ENCODE measurements around the gene OR10T2.
"Not testable (repeated sequence)": the region's sequence is repeated elsewhere in the genome, so short reads cannot be mapped to it uniquely, and the experiment has no call there.

OR10T2 gene, protein sequence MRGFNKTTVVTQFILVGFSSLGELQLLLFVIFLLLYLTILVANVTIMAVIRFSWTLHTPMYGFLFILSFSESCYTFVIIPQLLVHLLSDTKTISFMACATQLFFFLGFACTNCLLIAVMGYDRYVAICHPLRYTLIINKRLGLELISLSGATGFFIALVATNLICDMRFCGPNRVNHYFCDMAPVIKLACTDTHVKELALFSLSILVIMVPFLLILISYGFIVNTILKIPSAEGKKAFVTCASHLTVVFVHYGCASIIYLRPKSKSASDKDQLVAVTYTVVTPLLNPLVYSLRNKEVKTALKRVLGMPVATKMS

DNA sequence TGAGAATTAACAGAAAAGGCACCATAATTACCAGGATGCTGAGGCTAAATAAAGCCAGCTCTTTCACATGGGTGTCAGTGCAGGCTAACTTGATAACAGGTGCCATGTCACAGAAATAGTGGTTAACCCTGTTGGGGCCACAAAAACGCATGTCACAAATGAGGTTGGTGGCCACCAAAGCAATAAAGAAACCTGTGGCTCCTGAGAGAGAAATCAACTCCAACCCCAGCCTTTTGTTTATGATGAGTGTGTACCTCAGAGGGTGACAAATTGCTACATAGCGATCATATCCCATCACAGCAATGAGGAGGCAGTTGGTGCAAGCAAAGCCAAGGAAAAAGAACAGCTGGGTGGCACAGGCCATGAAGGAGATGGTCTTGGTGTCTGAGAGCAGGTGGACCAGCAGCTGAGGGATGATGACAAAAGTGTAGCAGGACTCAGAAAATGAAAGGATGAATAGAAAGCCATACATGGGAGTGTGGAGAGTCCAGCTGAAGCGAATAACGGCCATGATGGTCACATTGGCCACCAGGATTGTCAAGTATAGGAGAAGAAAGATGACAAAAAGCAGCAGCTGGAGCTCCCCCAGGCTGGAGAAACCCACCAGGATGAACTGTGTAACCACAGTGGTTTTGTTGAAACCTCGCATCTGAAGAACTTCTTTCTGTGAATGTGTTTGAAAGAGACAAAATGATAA, at the start of gene OR10T2:
Gene OR10T2, minus strand, starts transcription at position 649 of the 697 bp plus-strand sequence. Its CDS starts 0 bp downstream, at position 649.
- FAIRE-seq: peak; percentile 15
- no peak for DNase-seq (ENCODE audit: extremely low spot score, insufficient read length, low read depth)

DNA sequence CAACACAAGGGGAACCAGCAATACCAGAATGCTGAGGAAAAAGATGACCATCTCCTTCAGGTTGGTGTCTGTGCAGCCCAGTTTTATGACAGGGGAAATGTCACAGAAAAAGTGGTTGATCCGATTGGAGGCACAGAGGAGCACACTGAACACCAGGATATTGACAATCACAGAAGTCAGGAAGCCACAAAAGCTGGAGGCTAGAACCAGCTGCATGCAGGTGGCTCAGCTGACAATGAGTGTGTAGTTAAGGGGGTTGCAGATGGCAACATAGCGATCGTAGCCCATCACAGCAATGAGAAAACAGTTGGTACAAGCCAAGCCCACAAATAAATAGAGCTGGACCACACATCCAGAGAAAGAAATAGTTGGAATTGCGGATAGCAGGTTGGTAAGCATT, 46.1 kb upstream of the OR10T2 start:
- FAIRE-seq (no peak), DNase-seq (ENCODE audit: extremely low spot score, insufficient read length, low read depth) (no peak)

DNA sequence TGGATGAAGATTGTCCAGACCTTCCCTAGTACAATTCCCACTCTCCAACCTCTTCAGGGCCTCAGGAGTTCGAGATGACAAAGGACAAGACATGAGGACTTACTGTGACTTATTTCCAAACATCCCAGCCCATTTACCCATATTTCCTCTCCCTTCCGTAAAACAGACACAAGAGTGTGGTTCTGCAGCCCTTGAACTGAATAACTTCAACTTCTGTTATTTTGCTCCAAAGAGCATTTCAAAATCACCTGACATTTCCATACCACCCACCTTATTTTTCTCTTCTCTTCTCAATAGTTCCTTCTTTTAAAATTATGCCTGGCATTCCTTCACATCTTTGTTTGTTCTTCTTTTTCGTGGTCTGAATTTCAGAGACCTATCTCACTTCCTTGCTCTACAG, 35.5 kb upstream of the OR10T2 start:
- DNase-seq (ENCODE audit: extremely low spot score, insufficient read length, low read depth): no peak
- FAIRE-seq: no peak

DNA sequence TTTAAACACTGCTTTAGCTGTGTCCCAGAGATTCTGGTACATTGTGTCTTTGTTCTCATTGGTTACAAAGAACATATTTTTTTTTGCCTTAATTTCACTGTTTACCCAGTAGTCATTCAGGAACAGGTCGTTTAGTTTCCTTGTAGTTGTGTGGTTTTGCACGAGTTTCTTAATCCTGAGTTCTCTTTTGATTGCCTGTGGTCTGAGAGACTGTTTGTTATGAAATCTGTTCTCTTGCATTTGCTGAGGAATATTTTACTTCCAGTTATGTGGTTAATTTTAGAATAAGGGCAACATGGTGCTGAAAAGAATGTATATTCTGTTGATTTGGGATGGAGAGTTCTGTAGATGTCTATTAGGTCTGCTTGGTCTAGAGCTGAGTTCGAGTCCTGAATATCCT, 30.9 kb upstream of the OR10T2 start:
- DNase-seq (ENCODE audit: extremely low spot score, insufficient read length, low read depth); FAIRE-seq: not testable (repeated sequence)

DNA sequence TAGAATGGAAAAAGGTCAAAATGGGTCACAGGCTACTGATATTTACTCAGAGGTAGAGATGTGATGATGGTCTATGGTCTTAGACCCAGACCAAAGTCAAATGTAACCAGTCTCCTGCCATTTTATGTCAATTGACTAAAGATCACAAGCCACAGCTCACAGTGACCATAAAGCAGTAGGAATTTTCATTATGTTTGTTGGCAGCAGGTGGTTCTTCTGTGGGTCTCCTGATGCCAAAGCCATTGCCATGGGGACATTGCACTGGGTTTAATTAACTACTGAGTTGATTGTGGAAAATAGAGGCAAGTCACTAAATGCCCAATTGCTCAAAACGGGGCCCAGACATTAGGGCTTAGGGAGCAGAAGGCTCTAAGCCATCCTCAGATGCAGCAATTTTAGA, 26.9 kb upstream of the OR10T2 start, which contains the start of gene OR10K2:
Gene OR10K2, minus strand, starts transcription at position 101 of the 400 bp plus-strand sequence. CDS start 5,371 bp downstream, outside the sequence.
- FAIRE-seq (no peak), DNase-seq (ENCODE audit: extremely low spot score, insufficient read length, low read depth) (no peak)

DNA sequence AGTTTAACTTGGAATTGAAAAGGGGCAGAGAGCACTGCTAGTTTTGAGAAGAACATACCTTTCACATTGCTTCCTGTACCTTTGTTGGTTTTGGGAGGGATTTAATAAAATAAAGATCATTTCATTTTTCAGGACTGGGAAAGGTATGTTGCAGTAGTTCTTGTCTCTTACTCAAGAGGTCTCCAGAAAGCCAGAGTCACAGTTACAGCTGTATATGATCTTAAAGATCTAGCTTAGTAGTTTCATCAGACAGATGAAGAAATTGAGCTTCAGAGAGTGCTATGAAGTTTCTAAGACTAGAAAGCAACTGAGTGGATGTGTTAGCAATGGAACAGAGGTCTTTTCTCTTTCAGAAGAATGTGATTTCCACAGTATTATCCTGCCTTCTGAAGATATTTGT, 25.8 kb upstream of the OR10T2 start:
- DNase-seq (ENCODE audit: extremely low spot score, insufficient read length, low read depth) (no peak), FAIRE-seq (no peak)

DNA sequence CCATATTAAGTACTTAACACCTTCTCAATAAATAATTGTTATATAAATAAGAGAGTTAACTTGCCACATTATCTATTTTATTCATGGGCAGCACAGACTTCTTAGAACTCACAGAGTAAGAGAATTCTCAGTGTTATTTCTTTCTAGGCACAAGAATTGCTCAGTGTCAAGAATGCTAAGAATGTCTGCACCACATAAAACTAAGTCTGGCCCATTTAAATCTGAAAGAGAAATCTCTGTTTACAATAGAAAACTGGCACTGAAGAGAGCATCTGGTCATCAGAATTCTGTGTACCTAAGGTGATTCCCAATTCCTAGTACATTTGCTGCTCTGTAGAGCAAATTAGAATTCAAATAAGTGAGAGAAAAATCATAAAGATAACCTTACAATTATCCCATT, 22.9 kb upstream of the OR10T2 start:
- no peak for DNase-seq (ENCODE audit: extremely low spot score, insufficient read length, low read depth)
- no peak for FAIRE-seq

DNA sequence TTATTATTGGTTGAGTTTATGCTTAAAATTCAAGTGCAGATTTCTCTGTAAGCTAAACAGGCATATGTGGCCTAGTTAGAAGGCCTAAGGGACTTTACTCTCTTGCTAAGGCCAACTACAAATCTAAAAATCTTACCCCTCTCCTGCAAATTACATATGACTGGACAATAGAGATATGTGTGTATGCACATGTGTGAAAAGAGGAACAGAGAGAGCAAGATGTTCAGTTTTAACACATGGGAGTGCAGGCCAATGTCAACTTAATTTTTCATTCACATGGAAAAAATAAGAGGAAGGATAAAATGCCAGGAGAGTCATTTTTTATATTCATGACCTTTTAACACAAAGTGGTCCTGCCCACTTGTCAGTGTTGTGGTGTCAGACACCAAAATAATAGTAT, 18.3 kb upstream of the OR10T2 start:
- no peak for DNase-seq (ENCODE audit: extremely low spot score, insufficient read length, low read depth)
- FAIRE-seq: no peak

DNA sequence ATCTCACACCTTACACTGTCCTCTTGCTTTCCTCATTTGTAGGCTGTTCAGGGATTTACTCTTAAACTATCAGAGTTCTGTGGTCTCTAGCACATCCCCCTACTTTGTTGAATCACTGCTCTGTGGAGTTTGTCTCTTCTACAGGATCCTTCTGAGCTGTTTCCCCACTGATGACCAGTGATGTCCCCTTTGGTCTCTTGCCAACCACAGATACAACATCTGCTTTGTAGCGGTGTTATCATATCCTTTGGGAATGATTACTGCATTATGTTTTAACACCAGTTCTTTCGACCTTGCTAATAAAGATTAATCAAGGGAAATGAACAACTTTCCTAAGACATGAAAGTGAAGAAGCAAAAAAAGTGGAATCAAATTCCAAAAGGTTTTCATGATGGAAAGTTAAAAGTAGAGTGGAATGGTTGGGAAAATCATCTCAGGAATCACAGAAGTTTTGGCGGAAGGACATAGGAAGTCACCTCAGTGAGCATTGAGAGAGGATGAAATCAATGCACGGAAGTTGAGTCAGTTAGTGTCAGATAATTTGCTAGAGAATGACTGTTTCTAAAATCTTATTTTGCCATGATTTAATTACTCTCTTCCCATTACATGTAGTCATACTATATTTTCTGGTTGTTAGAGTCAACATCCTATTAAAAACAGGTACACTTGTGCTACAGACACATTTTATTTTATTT, 15.5 kb upstream of the OR10T2 start:
- no peak for DNase-seq (ENCODE audit: extremely low spot score, insufficient read length, low read depth)
- no peak for FAIRE-seq

DNA sequence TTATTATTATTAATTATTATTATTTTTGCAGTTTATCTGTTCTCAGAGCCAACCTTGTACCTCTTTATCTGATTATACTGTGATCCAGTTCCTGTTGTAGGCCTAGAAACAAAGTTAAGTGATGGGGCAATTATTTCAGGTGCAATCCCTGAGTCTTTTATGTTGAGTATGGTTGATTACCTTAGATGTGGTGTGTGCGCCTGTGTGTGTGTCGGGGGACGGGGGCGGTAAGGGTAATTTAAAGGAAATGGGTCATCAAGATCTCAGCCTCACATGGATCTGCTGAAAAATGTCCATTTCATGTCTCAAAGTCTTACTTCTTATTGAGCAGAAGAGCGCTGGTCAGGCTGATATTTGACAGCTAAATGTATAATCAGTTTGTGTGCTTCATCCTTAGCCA, 7.8 kb upstream of the OR10T2 start:
- FAIRE-seq (no peak), DNase-seq (ENCODE audit: extremely low spot score, insufficient read length, low read depth) (no peak)

DNA sequence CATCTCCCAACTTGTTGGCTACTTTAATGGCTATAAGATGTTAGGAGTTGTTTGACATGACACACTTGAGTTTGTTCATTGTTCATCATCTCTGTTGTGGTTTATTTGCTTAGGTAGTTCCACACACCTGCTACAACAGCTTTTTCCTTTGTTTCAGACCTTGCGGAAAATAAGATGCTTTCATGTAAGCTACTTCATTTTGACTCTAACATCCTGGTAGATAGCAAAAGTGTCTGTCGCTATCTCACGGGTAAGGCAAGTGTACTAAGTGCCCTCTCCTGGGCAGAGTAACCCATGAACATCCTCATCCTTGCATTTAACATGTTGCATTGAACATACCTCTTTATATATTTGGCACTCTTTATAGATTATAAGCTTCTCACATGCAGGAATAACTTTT, 1.6 kb upstream of the OR10T2 start:
- DNase-seq (ENCODE audit: extremely low spot score, insufficient read length, low read depth): no peak

DNA sequence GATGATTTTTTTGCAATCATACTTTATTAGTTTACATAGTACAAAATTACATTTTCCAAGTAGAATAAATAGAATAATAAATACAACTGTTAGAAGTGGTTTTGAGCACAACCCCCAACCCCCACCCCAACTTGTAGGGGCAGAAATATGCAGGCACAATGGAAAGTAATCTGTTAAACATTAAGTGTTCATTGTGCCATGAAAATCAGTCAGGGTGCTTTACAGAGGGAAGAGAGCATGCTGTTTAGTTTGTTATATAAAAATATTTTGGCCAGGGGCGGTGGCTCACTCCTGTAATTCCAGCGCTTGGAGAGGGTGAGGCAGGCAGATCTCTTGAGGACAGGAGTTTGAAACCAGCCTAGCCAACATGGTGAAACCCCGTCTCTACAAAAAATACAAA, 2.6 kb downstream of the OR10T2 start:
- FAIRE-seq: no peak
- DNase-seq (ENCODE audit: extremely low spot score, insufficient read length, low read depth): no peak

More for the DNA sequence above, 1.6 kb upstream of the OR10T2 start:
- no peak for FAIRE-seq

DNA sequence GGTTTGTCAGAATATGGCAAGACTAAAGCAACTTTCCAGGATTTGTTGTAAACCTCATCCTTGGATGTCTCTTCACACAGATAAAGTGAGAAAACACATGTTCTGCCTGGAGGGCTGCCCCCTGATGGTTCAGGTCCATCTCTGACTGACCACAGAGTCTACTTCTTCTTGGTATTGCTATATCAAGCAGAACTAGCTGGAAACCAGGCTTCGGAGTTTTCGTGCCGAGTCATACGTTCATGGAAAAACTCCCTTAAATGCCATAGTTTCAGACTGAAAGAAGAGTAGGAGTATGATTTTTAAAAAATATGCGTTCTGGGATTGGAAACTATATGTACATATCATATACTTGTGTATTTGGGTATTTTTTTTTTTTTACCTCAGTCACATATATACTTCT, 5.8 kb downstream of the OR10T2 start:
- FAIRE-seq (no peak), DNase-seq (ENCODE audit: extremely low spot score, insufficient read length, low read depth) (no peak)

DNA sequence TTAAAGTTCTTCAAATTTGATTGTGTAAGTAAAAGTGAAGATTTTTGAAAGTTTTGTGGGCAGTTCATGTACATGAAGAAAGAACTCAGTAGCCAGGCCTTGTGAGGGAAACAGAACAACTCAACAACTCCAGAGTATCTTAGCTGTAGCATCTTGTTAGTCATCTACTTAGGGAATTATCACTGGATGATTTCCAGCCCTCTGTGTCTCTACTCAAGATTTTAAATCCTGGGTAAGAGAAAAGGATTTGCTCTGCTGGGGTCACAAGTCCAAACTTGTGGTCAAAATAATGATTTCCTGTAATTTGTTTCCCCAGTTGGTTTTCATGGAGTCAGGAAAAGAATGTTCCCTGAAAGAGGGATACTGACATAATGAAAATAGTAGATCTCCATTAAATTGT, 8.2 kb downstream of the OR10T2 start:
- DNase-seq (ENCODE audit: extremely low spot score, insufficient read length, low read depth) (no peak), FAIRE-seq (no peak)

DNA sequence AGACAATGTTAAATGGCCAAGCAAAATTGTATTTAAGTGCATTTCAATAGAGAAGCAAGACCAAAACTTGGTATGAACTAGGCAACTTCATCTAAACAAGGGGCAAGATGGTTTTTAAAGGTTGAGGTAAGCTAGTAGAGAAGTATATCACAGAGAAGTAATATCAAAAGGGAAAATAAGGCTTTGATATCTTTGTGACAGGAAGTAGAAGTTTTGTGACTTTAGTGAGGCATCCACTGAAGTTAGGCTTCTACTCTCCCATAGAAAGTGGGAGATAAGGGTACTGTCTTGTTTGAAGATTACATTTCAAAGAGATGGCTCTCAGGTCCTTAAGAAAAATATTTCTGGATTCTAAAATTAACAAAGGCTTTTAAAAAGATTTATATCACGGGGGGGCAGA, 8.9 kb downstream of the OR10T2 start:
- FAIRE-seq (no peak), DNase-seq (ENCODE audit: extremely low spot score, insufficient read length, low read depth) (no peak)

DNA sequence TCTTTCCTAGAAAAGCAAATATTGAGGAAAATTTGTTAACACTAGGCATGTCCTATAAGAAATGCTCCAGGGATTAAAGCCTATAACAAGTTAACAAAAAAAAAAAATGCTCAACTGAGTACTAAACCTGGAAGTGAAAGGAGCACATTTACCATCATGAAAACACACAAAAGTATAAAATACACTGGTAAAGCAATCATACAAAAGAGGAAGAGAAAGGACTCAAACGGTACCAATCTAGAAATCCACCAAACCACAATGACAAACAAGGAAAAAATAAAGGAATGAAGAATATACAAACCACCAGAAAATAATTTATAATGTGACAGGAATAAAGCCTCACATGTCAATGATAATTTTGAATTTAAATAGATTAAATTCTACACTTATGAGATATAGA, 24.4 kb downstream of the OR10T2 start:
- FAIRE-seq (no peak), DNase-seq (ENCODE audit: extremely low spot score, insufficient read length, low read depth) (no peak)

DNA sequence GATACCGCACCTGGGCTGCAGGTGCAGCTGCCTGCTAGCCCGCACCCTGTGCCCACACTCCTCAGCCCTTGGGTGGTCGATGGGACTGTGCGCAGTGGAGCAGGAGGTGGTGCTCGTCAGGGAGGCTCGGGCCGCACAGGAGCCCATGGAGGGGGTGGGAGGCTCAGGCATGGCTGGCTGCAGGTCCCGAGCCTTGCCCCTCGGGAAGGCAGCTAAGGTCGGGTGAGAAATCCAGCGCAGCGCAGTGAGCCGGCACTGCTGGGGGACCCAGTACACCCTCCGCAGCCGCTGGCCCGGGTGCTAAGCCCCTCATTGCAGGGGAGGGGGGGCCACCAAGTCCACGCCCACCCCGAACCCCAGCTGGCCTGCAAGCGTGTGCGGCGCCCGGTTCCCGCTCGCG, 25.2 kb downstream of the OR10T2 start:
- not testable (repeated sequence) for FAIRE-seq; DNase-seq (ENCODE audit: extremely low spot score, insufficient read length, low read depth)

DNA sequence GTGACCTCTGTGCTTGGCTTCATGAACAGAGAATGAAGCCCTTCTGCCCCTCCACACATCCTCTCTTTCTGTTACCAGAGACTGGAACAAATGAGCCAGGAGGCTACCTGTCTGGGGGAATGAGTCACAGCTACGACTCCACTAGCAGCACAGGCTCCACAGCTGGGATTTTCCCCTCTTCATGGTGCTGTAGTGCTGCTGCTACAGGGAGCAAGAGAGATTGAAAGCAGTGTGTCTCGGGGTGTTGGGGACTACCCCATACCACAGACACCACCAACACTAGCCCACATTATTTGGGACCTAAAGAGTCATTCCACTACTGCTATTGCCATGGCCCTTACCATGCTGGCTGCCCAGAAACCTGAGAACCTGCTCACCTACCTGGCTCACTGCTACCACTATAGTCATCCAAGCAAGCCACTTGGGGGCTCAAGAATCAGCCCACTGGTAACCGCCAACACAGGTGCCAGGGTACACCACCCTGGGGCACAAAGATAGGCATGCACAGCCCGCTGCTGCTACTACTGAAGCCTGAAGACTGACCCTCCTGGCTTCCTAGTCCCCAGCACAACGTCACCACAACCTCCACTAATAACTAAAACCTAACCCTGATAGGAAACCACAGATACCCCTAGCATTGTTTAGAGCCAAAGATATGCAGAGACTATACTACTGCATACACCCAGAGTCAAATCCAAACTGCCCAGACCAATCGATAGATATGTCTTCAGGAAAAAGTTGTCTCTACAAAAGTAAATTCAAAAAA, 27.9 kb downstream of the OR10T2 start:
- FAIRE-seq (peak; percentile 64), DNase-seq (ENCODE audit: extremely low spot score, insufficient read length, low read depth) (no peak)

DNA sequence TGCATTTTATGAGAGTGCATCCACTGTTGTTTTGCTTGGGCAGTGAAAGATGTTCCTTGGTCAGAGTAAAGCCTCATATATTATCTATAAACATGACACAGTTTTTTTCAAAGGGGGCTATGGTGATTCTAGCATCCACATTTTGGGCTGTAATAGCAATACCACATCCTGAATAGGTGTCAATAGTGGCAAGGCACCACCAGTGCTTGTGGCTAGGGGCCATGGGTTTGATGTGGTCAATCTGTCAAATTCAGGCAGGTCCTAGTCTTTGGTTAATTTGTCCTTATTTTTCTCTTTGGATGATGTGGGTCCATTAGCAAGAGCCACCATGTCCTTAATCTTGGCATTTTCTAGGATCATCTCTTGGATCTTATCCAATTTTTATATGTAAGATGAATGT, 32.5 kb downstream of the OR10T2 start:
- DNase-seq (ENCODE audit: extremely low spot score, insufficient read length, low read depth) (no peak), FAIRE-seq (no peak)

DNA sequence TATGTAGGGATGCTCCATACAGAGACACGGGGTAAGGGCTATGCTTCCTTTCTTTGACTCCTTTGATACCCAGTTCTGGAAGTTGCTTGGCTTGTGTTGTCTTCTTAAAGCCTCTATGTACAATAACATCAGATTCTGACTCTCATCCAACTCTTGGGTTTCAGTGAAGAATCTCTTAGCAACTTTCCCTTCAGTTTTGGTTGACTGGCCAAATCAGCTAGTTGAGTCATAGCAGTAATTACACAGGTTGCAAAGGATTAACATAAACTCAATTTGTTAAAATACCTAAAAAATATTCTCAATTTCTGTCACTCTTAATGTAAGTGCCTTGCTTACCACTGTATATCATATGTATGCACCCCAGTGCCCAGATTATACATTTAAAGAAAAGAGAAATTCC, 36.3 kb downstream of the OR10T2 start:
- FAIRE-seq (no peak), DNase-seq (ENCODE audit: extremely low spot score, insufficient read length, low read depth) (no peak)

Measured in GM18507 (cell line).